Natural killer cell (primary cell): ENCODE data around the gene SEMA3C. TPM values are rescaled to one million over a fixed set of nuclear protein-coding genes. Genes with fewer than 3 reads are reported as not detected.

ENCODE experiments used
- ATAC-seq, 3 donors: fragments of 150-1000 bp in 2 of 3; fragments of 200-7000 bp in 1 of 3; cut with Tn5 transposase; 1 replicate in 1 of 3; 2 replicates in 2 of 3; pipeline ENCODE4 v1.10.0; 2021; ENCODE audit warnings: mild to moderate bottlenecking in 2 of 3, moderate library complexity in 2 of 3
- DNase-seq, 2 donors: peaks; one replicate each; pipeline versions ENCODE4 v3.0.0 to v3.0.0-alpha.2; 2013 to 2021; ENCODE audit warnings: mixed read lengths in 1 of 2
- H3K27ac ChIP-seq: one replicate; pipeline ENCODE4 v1.5.1; 2013; ENCODE audit warnings: mild to moderate bottlenecking, low read length
- H3K27me3 ChIP-seq: one replicate; pipeline ENCODE4 v1.6.1; 2013; ENCODE audit warnings: low read length; ENCODE audit not compliant: control insufficient read depth, insufficient read depth
- H3K36me3 ChIP-seq: one replicate; pipeline ENCODE4 v1.6.1; 2013; ENCODE audit warnings: low read length; ENCODE audit not compliant: control insufficient read depth, insufficient read depth
- H3K4me1 ChIP-seq: one replicate; pipeline ENCODE4 v1.6.1; 2013; ENCODE audit warnings: low read length; ENCODE audit not compliant: control insufficient read depth, insufficient read depth
- H3K4me3 ChIP-seq: one replicate; pipeline ENCODE4 v1.5.1; 2013; ENCODE audit warnings: low read length
- H3K9me3 ChIP-seq: one replicate; pipeline ENCODE4 v1.6.1; 2013; ENCODE audit warnings: low read length; ENCODE audit not compliant: control insufficient read depth, insufficient read depth
- H3K27ac Mint-ChIP-seq, 2 donors: one replicate each; pipeline ENCODE4 v1.8.0; 2022; ENCODE audit warnings: mild to moderate bottlenecking in 2 of 2, mixed read lengths in 2 of 2, moderate library complexity in 1 of 2
- H3K27me3 Mint-ChIP-seq, 2 donors: one replicate each; pipeline ENCODE4 v1.8.0; 2022; ENCODE audit warnings: low read depth in 2 of 2, mixed read lengths in 2 of 2
- H3K36me3 Mint-ChIP-seq: one replicate; pipeline ENCODE4 v1.8.0; 2022; ENCODE audit warnings: mixed read lengths
- H3K4me1 Mint-ChIP-seq, 2 donors: one replicate each; pipeline ENCODE4 v1.8.0; 2022; ENCODE audit warnings: mixed read lengths in 2 of 2
- H3K4me3 Mint-ChIP-seq: one replicate; pipeline ENCODE4 v1.8.0; 2022; ENCODE audit warnings: mild to moderate bottlenecking, moderate library complexity, mixed read lengths
- H3K9me3 Mint-ChIP-seq, 2 donors: one replicate each; pipeline ENCODE4 v1.8.0; 2022; ENCODE audit warnings: mixed read lengths in 2 of 2
- WGBS: methylation state at CpG from one replicate; pipeline ENCODE4 v1.1.7; 2013; ENCODE audit warnings: missing lambda C conversion rate; ENCODE audit not compliant: insufficient coverage; 5-methylcytosine and 5-hydroxymethylcytosine counted together
- intact Hi-C: fragments of 100-400 bp; cut with micrococcal nuclease; formaldehyde crosslinking; loops from one replicate; pipeline ENCODE4 v1.14.2; 2022
- total RNA-seq, 4 donors: library from RNA; stranded (reverse); fragments of 120-200 nt in 1 of 4; gene quantifications; one replicate each; pipeline versions ENCODE4 v1.2.3 to v1.2.4, GENCODE V29; 2013 to 2022
- TF ChIP-seq, protein P1 (sequence below): fragments of 200-600 bp; IDR thresholded peaks from one replicate; pipeline ENCODE4 v1.8.0; 2022; ENCODE audit warnings: antibody characterized with exemption

The SEMA3C gene
- total RNA-seq, 3 donors from 2014 or later (not counting 1 experiment from before 2014, with no cell fraction given) = 0.41 to 12.2 (median 0.94) TPM

DNA sequence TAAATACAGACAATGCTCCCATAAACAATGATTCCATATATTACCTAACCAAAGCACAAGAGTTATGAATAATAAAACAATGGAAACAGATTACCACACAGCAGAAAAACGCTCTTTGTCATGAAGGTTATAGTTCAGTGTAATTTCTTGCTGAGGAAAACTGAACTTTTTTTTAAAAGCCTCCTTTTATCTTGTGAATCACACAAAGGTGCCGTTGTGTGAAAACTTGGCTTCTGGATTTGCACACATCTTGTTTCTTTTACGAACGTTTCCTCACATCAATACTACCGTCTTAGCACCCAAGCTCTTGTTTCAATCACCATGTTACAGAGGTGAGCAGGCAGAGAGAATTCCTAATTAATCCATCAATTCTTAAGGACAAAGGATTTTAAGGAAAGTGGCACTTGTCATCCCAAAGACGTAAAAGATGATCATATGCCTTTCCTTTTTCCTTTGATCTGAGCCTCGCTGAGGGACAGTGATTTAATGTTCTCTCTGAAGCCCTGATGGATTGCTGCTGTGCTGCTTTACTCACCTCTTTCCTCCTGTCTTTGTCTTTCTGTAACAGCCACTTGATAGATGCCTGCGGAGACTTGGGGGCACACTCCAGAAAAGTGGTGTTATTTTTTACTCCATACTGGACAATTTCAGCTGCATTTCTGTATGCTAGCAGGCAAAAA is 170.3 kb downstream of the SEMA3C start:
- Histone ChIP-seq H3K27me3 (no peaks in the 10 kb centered on the region), H3K9me3 (no peaks in the 10 kb centered on the region), H3K4me1 (no peaks in the 10 kb centered on the region), H3K4me3 (no peak overlapping the region), H3K27ac (no peak overlapping the region), H3K36me3 (no peaks in the 10 kb centered on the region)
- WGBS = 86% methylated on average over 8 of the region's 8 CpGs
- Mint-ChIP-seq H3K27me3 (no peaks in the 10 kb centered on the region), H3K36me3 (no peaks in the 10 kb centered on the region), H3K27ac (no peak overlapping the region), H3K9me3 (peaks cover 0 to 8% of the 10 kb centered on the region in 2 donors), H3K4me1 (no peaks in the 10 kb centered on the region), H3K4me3 (no peak overlapping the region)
- TF ChIP-seq, protein P1, sequence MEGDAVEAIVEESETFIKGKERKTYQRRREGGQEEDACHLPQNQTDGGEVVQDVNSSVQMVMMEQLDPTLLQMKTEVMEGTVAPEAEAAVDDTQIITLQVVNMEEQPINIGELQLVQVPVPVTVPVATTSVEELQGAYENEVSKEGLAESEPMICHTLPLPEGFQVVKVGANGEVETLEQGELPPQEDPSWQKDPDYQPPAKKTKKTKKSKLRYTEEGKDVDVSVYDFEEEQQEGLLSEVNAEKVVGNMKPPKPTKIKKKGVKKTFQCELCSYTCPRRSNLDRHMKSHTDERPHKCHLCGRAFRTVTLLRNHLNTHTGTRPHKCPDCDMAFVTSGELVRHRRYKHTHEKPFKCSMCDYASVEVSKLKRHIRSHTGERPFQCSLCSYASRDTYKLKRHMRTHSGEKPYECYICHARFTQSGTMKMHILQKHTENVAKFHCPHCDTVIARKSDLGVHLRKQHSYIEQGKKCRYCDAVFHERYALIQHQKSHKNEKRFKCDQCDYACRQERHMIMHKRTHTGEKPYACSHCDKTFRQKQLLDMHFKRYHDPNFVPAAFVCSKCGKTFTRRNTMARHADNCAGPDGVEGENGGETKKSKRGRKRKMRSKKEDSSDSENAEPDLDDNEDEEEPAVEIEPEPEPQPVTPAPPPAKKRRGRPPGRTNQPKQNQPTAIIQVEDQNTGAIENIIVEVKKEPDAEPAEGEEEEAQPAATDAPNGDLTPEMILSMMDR = no peak
- DNase-seq = no peak
- intact Hi-C loops = no loop called here
- no peak for ATAC-seq

DNA sequence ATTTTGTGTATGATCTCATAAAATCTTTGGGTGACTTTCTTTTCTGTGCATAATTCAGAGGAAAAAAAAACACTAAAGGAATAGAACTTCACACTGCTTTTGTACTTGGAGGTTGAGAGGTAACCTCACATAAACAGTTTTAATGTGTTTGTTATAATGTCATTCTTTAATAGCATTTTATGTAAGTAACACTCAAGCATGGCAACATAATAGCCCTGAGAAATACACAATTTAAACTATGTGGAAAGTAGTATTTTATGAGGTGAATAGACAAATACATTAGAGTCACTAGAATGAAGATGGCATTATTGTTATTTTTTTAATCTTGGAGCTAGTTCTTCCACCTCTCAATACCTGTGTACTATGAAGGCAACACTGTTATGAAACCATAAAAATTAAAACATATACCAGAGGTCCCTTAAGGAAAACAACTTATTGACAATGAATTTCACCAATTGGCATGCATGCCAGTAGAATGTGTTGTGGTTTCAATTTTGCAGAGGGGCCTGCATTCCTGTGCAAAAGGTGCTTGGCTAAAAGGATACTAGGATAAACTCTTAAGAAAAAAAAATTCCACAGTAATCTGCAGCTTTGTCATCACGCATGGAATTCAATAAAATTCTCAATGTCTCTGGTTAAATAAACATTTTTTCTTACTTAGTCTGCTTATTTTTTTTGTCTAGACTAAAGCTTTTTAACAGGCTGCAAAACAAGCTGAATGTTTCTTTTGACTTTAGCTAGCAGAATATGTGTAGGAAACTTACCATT is 177.9 kb downstream of the SEMA3C start:
- Histone ChIP-seq H3K4me3 (no peak overlapping the region), H3K27me3 (no peaks in the 10 kb centered on the region), H3K4me1 (no peaks in the 10 kb centered on the region), H3K27ac (no peak overlapping the region), H3K36me3 (no peaks in the 10 kb centered on the region), H3K9me3 (no peaks in the 10 kb centered on the region)
- intact Hi-C loops = no loop called here
- Mint-ChIP-seq H3K27ac (no peak overlapping the region), H3K36me3 (no peaks in the 10 kb centered on the region), H3K27me3 (no peaks in the 10 kb centered on the region), H3K4me3 (no peak overlapping the region), H3K9me3 (peaks cover 0 to under 1% of the 10 kb centered on the region in 2 donors), H3K4me1 (no peaks in the 10 kb centered on the region)
- no peak for DNase-seq
- ATAC-seq = no peak
- TF ChIP-seq, protein P1 = no peak
- WGBS = no CpG with 5 or more reads among the region's 1 CpG

DNA sequence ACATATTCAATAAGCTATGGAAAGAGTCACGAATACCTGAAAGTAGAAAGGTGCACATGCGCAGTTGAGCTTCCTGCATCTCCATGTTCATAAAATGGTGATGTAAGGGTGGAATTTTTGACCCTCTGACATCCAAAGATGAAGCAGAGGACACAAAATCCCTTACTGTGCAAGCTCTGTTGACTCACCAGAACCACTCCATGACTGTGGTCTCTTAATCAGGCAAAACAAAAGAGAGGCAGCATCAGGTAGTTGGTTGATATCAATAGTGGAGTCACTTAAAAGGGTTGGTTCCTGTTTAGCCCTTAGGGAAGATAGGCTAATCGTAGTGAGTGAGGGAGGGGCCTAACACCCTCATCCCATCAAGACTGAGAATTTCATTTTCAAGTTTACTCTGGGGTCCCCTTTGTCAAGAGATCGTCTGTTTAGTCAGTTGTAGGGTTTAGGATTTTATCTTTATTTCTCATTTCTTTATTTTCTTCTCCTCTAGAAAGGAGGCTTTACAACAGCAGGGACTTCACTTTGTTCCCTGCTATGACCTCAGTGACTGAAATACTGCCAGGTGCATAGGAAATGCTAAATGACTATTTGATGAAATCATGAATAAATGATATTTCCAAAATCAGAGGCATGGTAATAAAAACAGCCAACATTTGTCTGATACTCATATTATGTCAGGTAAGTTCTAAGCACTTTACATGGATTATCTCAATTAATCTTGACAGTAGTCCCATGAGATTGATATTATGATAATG is 182.3 kb downstream of the SEMA3C start:
- H3K4me3 Mint-ChIP-seq = no peak overlapping the region
- H3K4me1 Mint-ChIP-seq = no peaks in the 10 kb centered on the region
- Histone ChIP-seq H3K4me3 (no peak overlapping the region), H3K36me3 (no peaks in the 10 kb centered on the region), H3K9me3 (no peaks in the 10 kb centered on the region), H3K27ac (no peak overlapping the region), H3K4me1 (no peaks in the 10 kb centered on the region), H3K27me3 (no peaks in the 10 kb centered on the region)
- H3K9me3 Mint-ChIP-seq = peaks cover 0 to 9% of the 10 kb centered on the region in 2 donors
- H3K27me3 Mint-ChIP-seq = no peaks in the 10 kb centered on the region
- TF ChIP-seq, protein P1 = no peak
- H3K36me3 Mint-ChIP-seq = no peaks in the 10 kb centered on the region
- H3K27ac Mint-ChIP-seq = no peak overlapping the region
- DNase-seq (no peak), ATAC-seq (no peak)
- 87% methylated on average over 3 of the region's 4 CpGs for WGBS
- intact Hi-C loops = no loop called here
